Thoracic aorta (tissue), 2 donors: Measurements from ENCODE around the gene ATP5PD. TPM values are rescaled to one million over a fixed set of nuclear protein-coding genes. Genes with fewer than 3 reads are reported as not detected.
"Not testable (repeated sequence)": the region's sequence is repeated elsewhere in the genome, so short reads cannot be mapped to it uniquely, and the experiment has no call there.

ENCODE experiments used
- ATAC-seq: fragments of 150-250 bp; one replicate; pipeline ENCODE4 v1.8.0; 2017; ENCODE audit warnings: low read depth; ENCODE audit not compliant: insufficient number of reproducible peaks, low FRiP score
- DNase-seq: peaks from one replicate; pipeline ENCODE4 v3.0.0-alpha.2; 2020; ENCODE audit warnings: low spot score
- H3K27ac ChIP-seq, 2 donors: fragments of 200-600 bp; sonication (generic); 1 replicate in 1 of 2; 2 replicates in 1 of 2; pipeline ENCODE4 v1.5.1; 2016; ENCODE audit warnings: mild to moderate bottlenecking in 2 of 2, moderate library complexity in 2 of 2
- H3K27me3 ChIP-seq: fragments of 200-600 bp; sonication (generic); replicated peaks from 2 replicates; pipeline ENCODE4 v1.6.0; 2016; ENCODE audit warnings: mild to moderate bottlenecking; ENCODE audit not compliant: insufficient read depth
- H3K36me3 ChIP-seq: fragments of 200-600 bp; sonication (generic); one replicate; pipeline ENCODE4 v1.5.1; 2016
- H3K4me1 ChIP-seq, 2 donors: fragments of 200-600 bp; sonication (generic); 1 replicate in 1 of 2; 2 replicates in 1 of 2; pipeline versions ENCODE4 v1.5.1 to v1.6.0; 2016; ENCODE audit warnings: low read depth in 2 of 2, mild to moderate bottlenecking in 1 of 2; ENCODE audit not compliant: control insufficient read depth in 1 of 2
- H3K4me3 ChIP-seq: fragments of 200-600 bp; sonication (generic); 2 replicates; pipeline ENCODE4 v1.5.1; 2016; ENCODE audit warnings: mild to moderate bottlenecking
- H3K9me3 ChIP-seq: fragments of 200-600 bp; sonication (generic); 2 replicates; pipeline ENCODE4 v1.5.1; 2016
- total RNA-seq, 2 donors: library from RNA; depleted of rRNA; stranded (reverse); fragments of >200 nt; gene quantifications; one replicate each; pipeline versions ENCODE4 v1.1.0 to v1.2.3, GENCODE V29; 2016
- TF ChIP-seq, protein P1 (sequence below): fragments of 200-600 bp; sonication (generic); IDR thresholded peaks from one replicate; pipeline ENCODE4 v1.5.1; 2019; ENCODE audit warnings: antibody characterized with exemption

The ATP5PD gene
- total RNA-seq, 2 donors from 2014 or later = 109 to 189 TPM

DNA sequence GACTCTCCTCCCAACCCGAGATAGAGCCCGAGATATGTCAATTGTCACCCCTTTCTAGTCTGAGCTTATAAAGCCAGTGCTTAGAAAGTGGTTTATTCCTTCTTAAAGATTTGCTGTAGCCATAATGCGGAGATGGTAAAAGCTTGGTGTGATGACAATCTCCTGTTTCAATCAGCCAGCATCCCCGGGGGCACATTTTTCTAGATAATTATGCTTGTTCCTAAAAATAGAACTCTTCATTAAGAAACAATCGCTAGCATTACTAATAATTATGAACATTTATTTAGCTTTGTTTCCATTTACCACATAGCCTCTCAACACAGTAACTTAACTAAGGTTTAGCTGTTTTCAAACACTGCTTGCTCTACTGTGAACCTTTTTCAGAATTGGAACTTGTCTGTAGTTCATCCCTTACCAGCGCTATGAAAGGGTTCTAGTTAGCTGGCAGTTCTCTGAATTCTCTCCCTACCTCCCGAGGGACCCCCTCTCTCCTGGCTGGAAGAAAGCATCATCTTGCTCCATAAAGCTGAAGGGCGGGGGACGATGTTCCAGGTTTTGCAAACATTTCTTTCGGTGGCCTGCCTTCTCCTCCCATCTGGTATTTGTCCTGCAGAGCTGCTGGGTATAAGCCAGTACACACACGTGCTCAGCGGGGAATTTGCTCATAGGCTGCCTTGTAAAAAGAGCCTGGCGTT is 35.2 kb downstream of the ATP5PD start:
- Histone ChIP-seq H3K27me3 (no peaks in the 10 kb centered on the region), H3K27ac (peak overlapping the region; percentile 89), H3K9me3 (no peaks in the 10 kb centered on the region), H3K4me3 (peak overlapping the region; percentile 92), H3K36me3 (no peaks in the 10 kb centered on the region), H3K4me1 (peaks cover 4 to 21% of the 10 kb centered on the region in 2 donors)
- TF ChIP-seq, protein P1, sequence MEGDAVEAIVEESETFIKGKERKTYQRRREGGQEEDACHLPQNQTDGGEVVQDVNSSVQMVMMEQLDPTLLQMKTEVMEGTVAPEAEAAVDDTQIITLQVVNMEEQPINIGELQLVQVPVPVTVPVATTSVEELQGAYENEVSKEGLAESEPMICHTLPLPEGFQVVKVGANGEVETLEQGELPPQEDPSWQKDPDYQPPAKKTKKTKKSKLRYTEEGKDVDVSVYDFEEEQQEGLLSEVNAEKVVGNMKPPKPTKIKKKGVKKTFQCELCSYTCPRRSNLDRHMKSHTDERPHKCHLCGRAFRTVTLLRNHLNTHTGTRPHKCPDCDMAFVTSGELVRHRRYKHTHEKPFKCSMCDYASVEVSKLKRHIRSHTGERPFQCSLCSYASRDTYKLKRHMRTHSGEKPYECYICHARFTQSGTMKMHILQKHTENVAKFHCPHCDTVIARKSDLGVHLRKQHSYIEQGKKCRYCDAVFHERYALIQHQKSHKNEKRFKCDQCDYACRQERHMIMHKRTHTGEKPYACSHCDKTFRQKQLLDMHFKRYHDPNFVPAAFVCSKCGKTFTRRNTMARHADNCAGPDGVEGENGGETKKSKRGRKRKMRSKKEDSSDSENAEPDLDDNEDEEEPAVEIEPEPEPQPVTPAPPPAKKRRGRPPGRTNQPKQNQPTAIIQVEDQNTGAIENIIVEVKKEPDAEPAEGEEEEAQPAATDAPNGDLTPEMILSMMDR = no peak
- ATAC-seq (peak; percentile 50), DNase-seq (no peak)

DNA sequence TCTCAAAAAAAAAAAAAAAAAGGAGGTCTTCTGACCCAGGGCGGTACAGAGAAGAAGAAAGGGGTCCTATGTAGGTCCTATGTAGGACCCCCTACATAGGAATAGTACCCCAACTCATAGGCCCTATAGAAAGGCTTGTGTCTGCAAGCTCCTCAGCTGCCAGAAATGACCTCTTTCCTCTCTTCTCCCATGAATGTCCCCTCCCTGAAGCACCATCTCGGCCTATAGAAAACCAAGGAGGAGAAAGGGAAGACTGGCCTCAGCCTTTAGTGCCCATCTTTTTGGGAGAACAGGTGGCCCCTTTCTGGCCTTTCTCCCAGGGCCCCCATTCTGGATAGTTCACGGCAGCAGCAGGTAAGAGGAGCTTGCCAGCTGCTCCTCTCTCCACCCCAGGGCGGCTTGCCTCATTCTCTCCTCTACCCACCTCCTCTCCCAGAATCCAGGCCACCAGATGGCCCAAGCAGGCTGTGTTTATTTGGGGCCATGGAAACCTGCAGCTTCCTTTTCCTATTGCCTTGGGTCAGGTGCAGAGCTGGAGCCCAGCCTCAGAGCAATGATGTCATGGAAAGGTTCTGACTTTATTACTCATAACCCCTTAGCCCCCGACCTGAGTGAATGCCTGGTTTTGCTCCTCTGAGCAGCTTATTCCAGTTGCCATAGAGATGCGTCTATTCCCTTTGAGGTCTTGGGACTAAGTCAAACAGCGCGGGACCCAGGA is 35.9 kb downstream of the ATP5PD start:
- ATAC-seq = no peak
- peaks cover 4 to 21% of the 10 kb centered on the region in 2 donors for H3K4me1 ChIP-seq
- no peaks in the 10 kb centered on the region for H3K36me3 ChIP-seq
- H3K27ac ChIP-seq = peak overlapping the region in 1 of 2 donors; percentile 1
- H3K4me3 ChIP-seq = no peak overlapping the region
- TF ChIP-seq, protein P1 = no peak
- DNase-seq = no peak
- H3K9me3 ChIP-seq = no peaks in the 10 kb centered on the region
- no peaks in the 10 kb centered on the region for H3K27me3 ChIP-seq

DNA sequence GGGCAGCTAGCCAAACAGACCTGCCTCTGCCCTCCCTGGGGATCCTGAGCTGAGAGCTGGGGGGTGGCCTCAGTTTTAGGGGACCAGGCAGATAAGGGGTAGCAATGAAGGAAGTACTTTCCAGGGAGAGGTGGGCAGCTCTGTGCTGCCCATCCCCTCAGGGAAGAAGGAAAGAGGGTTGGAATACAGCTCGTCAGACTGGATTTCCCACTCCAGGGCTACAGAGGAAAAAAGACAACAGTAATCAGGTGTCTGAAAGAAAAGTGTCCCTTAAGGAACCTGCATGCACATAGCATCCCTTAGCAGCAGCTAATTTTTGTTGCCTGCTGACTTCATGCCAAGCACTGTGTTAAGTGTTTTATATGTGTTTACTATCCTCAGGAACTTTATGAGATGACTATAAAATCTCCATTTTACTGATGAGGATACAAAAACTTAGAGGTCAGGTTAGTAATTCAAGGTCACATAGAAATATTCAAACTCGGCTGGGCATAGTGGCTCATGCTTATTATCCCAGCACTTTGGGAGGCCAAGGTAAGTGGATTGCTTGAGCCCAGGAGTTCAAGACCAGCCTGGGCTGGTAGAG is 37.5 kb downstream of the ATP5PD start:
- no peak for DNase-seq
- TF ChIP-seq, protein P1 = no peak
- no peaks in the 10 kb centered on the region for H3K9me3 ChIP-seq

DNA sequence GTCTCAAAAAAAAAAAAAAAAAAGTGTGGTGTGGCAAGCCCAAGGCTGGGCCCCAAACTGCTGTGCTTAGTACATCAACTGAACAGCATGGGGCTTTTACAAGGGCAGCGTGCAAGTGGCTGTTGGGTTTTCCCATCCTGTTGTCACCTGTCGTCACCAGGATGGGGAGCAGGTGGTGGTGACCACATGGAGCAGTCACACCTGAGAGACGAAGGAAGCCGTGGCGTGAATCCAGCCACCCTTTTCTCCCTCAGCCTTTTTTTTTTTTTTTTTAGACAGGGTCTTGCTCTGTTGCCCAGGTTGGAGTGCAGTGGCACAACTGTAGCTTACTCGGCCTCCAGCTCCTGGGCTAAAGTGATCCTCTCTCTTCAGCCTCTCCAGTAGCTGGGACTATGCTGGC is 38.4 kb downstream of the ATP5PD start:
- Histone ChIP-seq H3K36me3 (peaks cover 6% of the 10 kb centered on the region), H3K4me1 (peaks cover 3 to 16% of the 10 kb centered on the region in 2 donors), H3K27ac (no peak overlapping the region), H3K4me3 (no peak overlapping the region), H3K9me3 (no peaks in the 10 kb centered on the region), H3K27me3 (no peaks in the 10 kb centered on the region)
- TF ChIP-seq, protein P1 = no peak
- ATAC-seq (no peak), DNase-seq (no peak)

More for the DNA sequence above, 37.5 kb downstream of the ATP5PD start:
- no peak overlapping the region for H3K27ac ChIP-seq
- H3K4me3 ChIP-seq = no peak overlapping the region
- H3K27me3 ChIP-seq = no peaks in the 10 kb centered on the region
- no peaks in the 10 kb centered on the region for H3K36me3 ChIP-seq
- no peak for ATAC-seq
- peaks cover 4 to 21% of the 10 kb centered on the region in 2 donors for H3K4me1 ChIP-seq

DNA sequence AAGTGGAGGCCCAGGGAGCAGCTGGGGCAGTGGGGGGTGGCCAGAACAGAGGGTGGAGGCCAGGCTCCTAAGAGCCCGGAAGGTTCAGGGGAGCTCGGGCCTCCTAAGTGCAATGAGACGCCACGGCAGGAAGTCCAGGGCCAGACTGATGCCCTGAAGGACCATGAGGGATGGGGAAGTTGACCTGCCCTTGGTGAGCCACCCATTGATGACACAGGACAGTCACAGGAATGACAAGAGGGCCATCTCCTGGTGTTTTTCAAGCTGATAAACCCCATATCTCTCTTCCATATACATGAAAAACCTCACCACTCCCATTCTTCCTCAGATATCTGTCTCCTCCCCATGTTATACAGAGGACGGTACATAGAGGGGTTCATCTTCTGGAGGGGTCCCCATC is 40.1 kb downstream of the ATP5PD start:
- no peak overlapping the region for H3K27ac ChIP-seq
- DNase-seq (no peak), ATAC-seq (no peak)
- H3K9me3 ChIP-seq = no peaks in the 10 kb centered on the region
- H3K4me1 ChIP-seq = peaks cover 0 to 7% of the 10 kb centered on the region in 2 donors
- peaks cover 16% of the 10 kb centered on the region for H3K36me3 ChIP-seq
- H3K27me3 ChIP-seq = no peaks in the 10 kb centered on the region
- no peak overlapping the region for H3K4me3 ChIP-seq
- TF ChIP-seq, protein P1 = no peak

DNA sequence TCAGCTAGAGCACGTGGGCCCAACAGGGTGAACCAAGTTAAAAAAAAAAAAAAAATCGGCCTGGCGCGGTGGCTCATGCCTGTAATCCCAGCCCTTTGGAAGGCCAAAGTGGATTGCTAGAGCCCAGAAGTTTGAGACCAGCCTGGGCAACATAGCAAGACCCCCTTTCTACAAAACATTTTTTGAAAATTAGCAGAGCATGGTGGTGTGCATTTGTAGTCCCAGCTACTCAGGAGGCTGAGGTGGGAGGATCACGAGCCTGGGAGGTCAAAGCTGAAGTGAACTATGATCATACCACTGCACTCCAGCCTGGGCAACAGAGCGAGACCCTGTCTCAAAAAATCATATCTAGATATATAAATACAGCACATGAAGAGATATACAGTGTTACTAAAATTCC is 40.7 kb downstream of the ATP5PD start:
- H3K36me3 ChIP-seq = peaks cover 21% of the 10 kb centered on the region
- not testable (repeated sequence) for H3K9me3 ChIP-seq, H3K4me1 ChIP-seq, ATAC-seq, H3K27ac ChIP-seq, DNase-seq, H3K27me3 ChIP-seq, H3K4me3 ChIP-seq
